Loucy (cell line): ENCODE measurements around the gene USP20.

Source experiments
- H2AFZ ChIP-seq: fragments of 200-600 bp; sonication (generic); 2 replicates; pipeline ENCODE4 v1.6.0; 2016; ENCODE audit warnings: antibody characterized with exemption, mild to moderate bottlenecking, low read length, moderate library complexity
- H3F3A ChIP-seq: fragments of 200-600 bp; 2 replicates; pipeline ENCODE4 v1.6.0; 2016; ENCODE audit warnings: antibody characterized with exemption, low read depth, mild to moderate bottlenecking
- H3K27me3 ChIP-seq: fragments of 200-600 bp; sonication (generic); 2 replicates; pipeline ENCODE4 v1.6.1; 2014; ENCODE audit warnings: low read length, mild to moderate bottlenecking; ENCODE audit not compliant: insufficient read depth, poor library complexity, severe bottlenecking
- H3K36me3 ChIP-seq: fragments of 200-600 bp; sonication (generic); 2 replicates; pipeline ENCODE4 v1.6.1; 2016; ENCODE audit warnings: low read length; ENCODE audit not compliant: insufficient read depth
- H3K4me1 ChIP-seq: fragments of 200-600 bp; sonication (generic); 2 replicates; pipeline ENCODE4 v1.5.1; 2014; ENCODE audit warnings: low read length, mild to moderate bottlenecking; ENCODE audit not compliant: insufficient read depth, poor library complexity, severe bottlenecking
- H3K4me2 ChIP-seq: fragments of 200-600 bp; sonication (generic); 2 replicates; pipeline ENCODE4 v1.6.0; 2014; ENCODE audit warnings: antibody characterized with exemption, low read length, low read depth, mild to moderate bottlenecking; ENCODE audit not compliant: poor library complexity, severe bottlenecking
- H3K4me3 ChIP-seq: fragments of 200-600 bp; sonication (generic); 2 replicates; pipeline ENCODE4 v1.5.1; 2014; ENCODE audit warnings: low read length, mild to moderate bottlenecking, mixed read lengths; ENCODE audit not compliant: poor library complexity, severe bottlenecking
- H3K79me2 ChIP-seq: fragments of 200-600 bp; sonication (generic); 2 replicates; pipeline ENCODE4 v1.6.1; 2014; ENCODE audit warnings: low read length; ENCODE audit not compliant: insufficient read depth
- H3K9ac ChIP-seq: fragments of 200-600 bp; sonication (generic); 2 replicates; pipeline ENCODE4 v1.6.0; 2014; ENCODE audit warnings: mild to moderate bottlenecking, low read depth, low read length, moderate library complexity; ENCODE audit not compliant: poor library complexity, severe bottlenecking
- H3K9me2 ChIP-seq: fragments of 200-600 bp; sonication (generic); replicated peaks from 2 replicates; pipeline ENCODE4 v1.6.1; 2016; ENCODE audit warnings: low read depth, low read length, mixed read lengths
- H3K9me3 ChIP-seq: fragments of 200-600 bp; sonication (generic); 2 replicates; pipeline ENCODE4 v1.6.1; 2014; ENCODE audit warnings: mild to moderate bottlenecking, antibody characterized with exemption, low read length, low read depth; ENCODE audit not compliant: insufficient read depth
- H4K20me1 ChIP-seq: fragments of 200-600 bp; sonication (generic); 2 replicates; pipeline ENCODE4 v1.6.0; 2014; ENCODE audit warnings: antibody characterized with exemption, low read length, mild to moderate bottlenecking; ENCODE audit not compliant: insufficient read depth, poor library complexity, severe bottlenecking
- EZH2phosphoT487 ChIP-seq: fragments of 200-600 bp; IDR thresholded peaks from 2 replicates; pipeline ENCODE4 v1.6.1; 2018; ENCODE audit warnings: antibody characterized with exemption, mild to moderate bottlenecking, moderate library complexity, borderline replicate concordance
- TF ChIP-seq, protein P1 (sequence below): fragments of 200-600 bp; sonication (generic); conservative IDR thresholded peaks from 2 replicates; pipeline ENCODE4 v1.5.1; 2014; ENCODE audit warnings: mild to moderate bottlenecking, antibody characterized with exemption, low read length

USP20 gene

DNA sequence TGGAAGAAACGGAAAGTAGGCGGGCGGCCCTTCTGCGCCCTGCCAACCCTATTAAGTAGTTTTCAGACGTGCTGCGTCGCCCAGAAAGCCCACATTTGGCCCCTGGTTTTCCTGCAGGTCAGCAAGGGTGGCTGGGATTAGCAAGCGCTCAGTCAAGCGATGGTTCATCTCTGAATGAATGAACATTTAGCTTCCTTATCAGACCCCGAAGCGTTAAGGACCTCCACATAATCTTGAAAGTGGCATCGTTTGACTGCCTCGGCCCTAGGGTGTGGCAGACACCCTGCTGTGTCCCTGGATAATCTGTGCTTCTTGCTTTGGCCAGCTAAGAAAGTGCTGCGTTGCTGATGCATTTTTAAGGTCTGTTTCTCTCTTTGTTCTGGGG lies 31.6 kb upstream of the USP20 start:
- Histone ChIP-seq H3K4me1 (peaks cover 5% of the 10 kb centered on the region), H4K20me1 (peaks cover 7% of the 10 kb centered on the region), H3K79me2 (peaks cover 17% of the 10 kb centered on the region), H3F3A (no peaks in the 10 kb centered on the region), H3K27me3 (no peaks in the 10 kb centered on the region), H3K36me3 (no peaks in the 10 kb centered on the region), H3K9me3 (no peaks in the 10 kb centered on the region), H2AFZ (no peak overlapping the region), H3K4me3 (peak overlapping the region; percentile 77), H3K4me2 (peak overlapping the region; percentile 71), H3K9ac (peak overlapping the region; percentile 67), H3K9me2 (no peaks in the 10 kb centered on the region)
- TF ChIP-seq, protein P1, sequence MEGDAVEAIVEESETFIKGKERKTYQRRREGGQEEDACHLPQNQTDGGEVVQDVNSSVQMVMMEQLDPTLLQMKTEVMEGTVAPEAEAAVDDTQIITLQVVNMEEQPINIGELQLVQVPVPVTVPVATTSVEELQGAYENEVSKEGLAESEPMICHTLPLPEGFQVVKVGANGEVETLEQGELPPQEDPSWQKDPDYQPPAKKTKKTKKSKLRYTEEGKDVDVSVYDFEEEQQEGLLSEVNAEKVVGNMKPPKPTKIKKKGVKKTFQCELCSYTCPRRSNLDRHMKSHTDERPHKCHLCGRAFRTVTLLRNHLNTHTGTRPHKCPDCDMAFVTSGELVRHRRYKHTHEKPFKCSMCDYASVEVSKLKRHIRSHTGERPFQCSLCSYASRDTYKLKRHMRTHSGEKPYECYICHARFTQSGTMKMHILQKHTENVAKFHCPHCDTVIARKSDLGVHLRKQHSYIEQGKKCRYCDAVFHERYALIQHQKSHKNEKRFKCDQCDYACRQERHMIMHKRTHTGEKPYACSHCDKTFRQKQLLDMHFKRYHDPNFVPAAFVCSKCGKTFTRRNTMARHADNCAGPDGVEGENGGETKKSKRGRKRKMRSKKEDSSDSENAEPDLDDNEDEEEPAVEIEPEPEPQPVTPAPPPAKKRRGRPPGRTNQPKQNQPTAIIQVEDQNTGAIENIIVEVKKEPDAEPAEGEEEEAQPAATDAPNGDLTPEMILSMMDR = no peak
- TF ChIP-seq EZH2phosphoT487 = no peak

DNA sequence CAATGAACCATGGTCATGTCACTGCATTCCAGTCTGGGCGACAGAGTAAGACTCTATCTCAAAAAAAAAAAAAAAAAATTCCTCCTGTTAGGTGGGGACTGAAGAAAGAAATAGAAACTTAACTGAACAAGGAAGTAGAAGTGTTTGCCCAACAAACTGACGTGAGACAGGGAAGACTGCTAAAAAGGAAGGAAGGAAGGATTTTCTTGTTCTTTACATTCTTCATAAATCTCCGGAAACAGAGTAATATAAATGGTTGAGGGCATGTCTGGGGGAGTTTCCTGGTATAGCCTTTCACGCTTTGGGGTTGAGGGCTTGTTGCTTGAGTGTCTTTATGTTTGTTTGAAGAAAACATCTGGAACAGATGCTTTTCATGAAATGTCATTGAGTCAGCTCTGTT lies 29.2 kb upstream of the USP20 start:
- H3K9ac ChIP-seq = no peak overlapping the region
- peaks cover 5% of the 10 kb centered on the region for H3K4me1 ChIP-seq
- TF ChIP-seq, protein P1 = no peak
- no peak for TF ChIP-seq EZH2phosphoT487
- H3F3A ChIP-seq = no peaks in the 10 kb centered on the region
- peak overlapping the region; percentile 27 for H3K4me2 ChIP-seq
- H3K36me3 ChIP-seq = no peaks in the 10 kb centered on the region
- peaks cover 7% of the 10 kb centered on the region for H4K20me1 ChIP-seq
- no peak overlapping the region for H3K4me3 ChIP-seq
- H3K27me3 ChIP-seq = no peaks in the 10 kb centered on the region
- H2AFZ ChIP-seq = no peak overlapping the region
- H3K79me2 ChIP-seq = peaks cover 17% of the 10 kb centered on the region
- no peaks in the 10 kb centered on the region for H3K9me3 ChIP-seq
- no peaks in the 10 kb centered on the region for H3K9me2 ChIP-seq

DNA sequence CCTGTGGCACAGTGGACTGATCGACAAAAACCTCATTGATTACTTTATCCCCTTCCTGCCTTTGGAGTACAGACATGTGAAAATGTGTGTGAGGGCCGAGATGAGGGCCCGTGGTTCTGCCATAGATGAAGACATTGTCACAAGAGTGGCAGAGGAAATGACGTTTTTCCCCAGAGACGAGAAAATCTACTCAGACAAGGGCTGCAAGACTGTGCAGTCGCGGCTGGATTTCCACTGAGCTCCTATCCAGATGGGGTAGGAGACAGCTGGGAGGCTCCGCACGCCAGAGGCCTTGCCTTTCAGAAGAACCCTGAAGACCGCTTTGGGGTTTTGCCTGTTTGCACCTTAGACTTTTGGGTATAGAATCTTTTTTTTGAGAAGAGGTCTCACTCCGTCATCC lies 25.9 kb upstream of the USP20 start:
- H3K36me3 ChIP-seq = no peaks in the 10 kb centered on the region
- TF ChIP-seq EZH2phosphoT487 = no peak
- TF ChIP-seq, protein P1 = no peak
- no peak overlapping the region for H2AFZ ChIP-seq
- no peak overlapping the region for H3K4me3 ChIP-seq
- peaks cover 5% of the 10 kb centered on the region for H3K79me2 ChIP-seq
- no peak overlapping the region for H3K4me2 ChIP-seq
- H3K9me2 ChIP-seq = no peaks in the 10 kb centered on the region
- no peaks in the 10 kb centered on the region for H3K27me3 ChIP-seq
- H3K9ac ChIP-seq = no peak overlapping the region
- H4K20me1 ChIP-seq = no peaks in the 10 kb centered on the region
- peaks cover under 1% of the 10 kb centered on the region for H3K4me1 ChIP-seq
- no peaks in the 10 kb centered on the region for H3K9me3 ChIP-seq
- no peaks in the 10 kb centered on the region for H3F3A ChIP-seq
